ENCODE data around the gene GDE1.

GDE1 gene

GRCh38 chr16:19481769-19482168, 40.1 kb downstream of the GDE1 start:
- H3K79me2 ChIP-seq (ENCODE audit: insufficient read depth, low read length) = no peaks in the 10 kb centered on the region
- H4K20me1 ChIP-seq (ENCODE audit: insufficient read depth, low read length) = no peaks in the 10 kb centered on the region
- H3K4me1 ChIP-seq (ENCODE audit: insufficient read depth, low read length) = no peaks in the 10 kb centered on the region
- no peak overlapping the region for H3K4me2 ChIP-seq (ENCODE audit: insufficient read depth, low read length)
- no peak overlapping the region for H3K27ac ChIP-seq (ENCODE audit: low read length)
- H3K9me3 ChIP-seq (ENCODE audit: insufficient read depth, low read length, severe bottlenecking) = no peaks in the 10 kb centered on the region
- H2AFZ ChIP-seq (ENCODE audit: low read depth, low read length) = no peak overlapping the region
- H3K9ac ChIP-seq (ENCODE audit: low read depth, low read length) = no peak overlapping the region
- DNase-seq (no peak), ATAC-seq (ENCODE audit: insufficient read depth, low read depth) (no peak)
- H3K4me3 ChIP-seq (ENCODE audit: low read depth in 1 of 2, low read length in 2 of 2) = no peak overlapping the region
- no peaks in the 10 kb centered on the region for H3K36me3 ChIP-seq (ENCODE audit: insufficient read depth, low read length)
- TF ChIP-seq EZH2 (IDR thresholded peaks at IDR 0.05; ENCODE audit: borderline replicate concordance, low read depth, low read length, severe bottlenecking) (no peak), CTCF (IDR thresholded peaks at IDR 0.05; ENCODE audit: borderline replicate concordance, extremely low read depth, low read length, poor library complexity, severe bottlenecking) (no peak)
- H3K27me3 ChIP-seq (ENCODE audit: insufficient read depth, low read length, poor library complexity) = no peaks in the 10 kb centered on the region

GRCh38 chr16:19481296-19481695, 40.6 kb downstream of the GDE1 start:
- ATAC-seq (ENCODE audit: insufficient read depth, low read depth) (no peak), DNase-seq (no peak)
- H3K79me2 ChIP-seq (ENCODE audit: insufficient read depth, low read length) = no peaks in the 10 kb centered on the region
- no peak overlapping the region for H3K9ac ChIP-seq (ENCODE audit: low read depth, low read length)
- H3K4me3 ChIP-seq (ENCODE audit: low read depth in 1 of 2, low read length in 2 of 2) = no peak overlapping the region
- TF ChIP-seq EZH2 (IDR thresholded peaks at IDR 0.05; ENCODE audit: borderline replicate concordance, low read depth, low read length, severe bottlenecking) (no peak), CTCF (IDR thresholded peaks at IDR 0.05; ENCODE audit: borderline replicate concordance, extremely low read depth, low read length, poor library complexity, severe bottlenecking) (no peak)
- H3K4me1 ChIP-seq (ENCODE audit: insufficient read depth, low read length) = no peaks in the 10 kb centered on the region
- no peaks in the 10 kb centered on the region for H3K27me3 ChIP-seq (ENCODE audit: insufficient read depth, low read length, poor library complexity)
- no peak overlapping the region for H2AFZ ChIP-seq (ENCODE audit: low read depth, low read length)
- no peaks in the 10 kb centered on the region for H4K20me1 ChIP-seq (ENCODE audit: insufficient read depth, low read length)
- no peak overlapping the region for H3K27ac ChIP-seq (ENCODE audit: low read length)
- no peaks in the 10 kb centered on the region for H3K9me3 ChIP-seq (ENCODE audit: insufficient read depth, low read length, severe bottlenecking)
- H3K4me2 ChIP-seq (ENCODE audit: insufficient read depth, low read length) = no peak overlapping the region
- H3K36me3 ChIP-seq (ENCODE audit: insufficient read depth, low read length) = no peaks in the 10 kb centered on the region

- no peaks in the 10 kb centered on the region for H4K20me1 ChIP-seq (ENCODE audit: insufficient read depth, low read length)
- H3K4me1 ChIP-seq (ENCODE audit: insufficient read depth, low read length) = no peaks in the 10 kb centered on the region
- TF ChIP-seq EZH2 (IDR thresholded peaks at IDR 0.05; ENCODE audit: borderline replicate concordance, low read depth, low read length, severe bottlenecking) (no peak), CTCF (IDR thresholded peaks at IDR 0.05; ENCODE audit: borderline replicate concordance, extremely low read depth, low read length, poor library complexity, severe bottlenecking) (no peak)
- no peaks in the 10 kb centered on the region for H3K79me2 ChIP-seq (ENCODE audit: insufficient read depth, low read length)
- H3K27me3 ChIP-seq (ENCODE audit: insufficient read depth, low read length, poor library complexity) = no peaks in the 10 kb centered on the region
- no peak overlapping the region for H3K4me3 ChIP-seq (ENCODE audit: low read depth in 1 of 2, low read length in 2 of 2)
- H3K9me3 ChIP-seq (ENCODE audit: insufficient read depth, low read length, severe bottlenecking) = no peaks in the 10 kb centered on the region
- no peak overlapping the region for H3K4me2 ChIP-seq (ENCODE audit: insufficient read depth, low read length)
- no peak overlapping the region for H3K9ac ChIP-seq (ENCODE audit: low read depth, low read length)
- ATAC-seq (ENCODE audit: insufficient read depth, low read depth) (no peak), DNase-seq (no peak)
- no peak overlapping the region for H3K27ac ChIP-seq (ENCODE audit: low read length)
- H3K36me3 ChIP-seq (ENCODE audit: insufficient read depth, low read length) = no peaks in the 10 kb centered on the region
- H2AFZ ChIP-seq (ENCODE audit: low read depth, low read length) = no peak overlapping the region
These were observed 42.6 kb downstream of the GDE1 start for GRCh38 chr16:19479302-19479721.

- no peak for TF ChIP-seq CTCF (IDR thresholded peaks at IDR 0.05; ENCODE audit: borderline replicate concordance, extremely low read depth, low read length, poor library complexity, severe bottlenecking)
- TF ChIP-seq EZH2 (IDR thresholded peaks at IDR 0.05; ENCODE audit: borderline replicate concordance, low read depth, low read length, severe bottlenecking) = no peak
- Histone ChIP-seq H3K4me3 (ENCODE audit: low read depth in 1 of 2, low read length in 2 of 2) (no peak overlapping the region), H3K27me3 (ENCODE audit: insufficient read depth, low read length, poor library complexity) (no peaks in the 10 kb centered on the region), H3K4me1 (ENCODE audit: insufficient read depth, low read length) (no peaks in the 10 kb centered on the region), H3K36me3 (ENCODE audit: insufficient read depth, low read length) (no peaks in the 10 kb centered on the region), H3K27ac (ENCODE audit: low read length) (no peak overlapping the region), H3K4me2 (ENCODE audit: insufficient read depth, low read length) (no peak overlapping the region), H3K9ac (ENCODE audit: low read depth, low read length) (no peak overlapping the region), H3K9me3 (ENCODE audit: insufficient read depth, low read length, severe bottlenecking) (no peaks in the 10 kb centered on the region), H3K79me2 (ENCODE audit: insufficient read depth, low read length) (no peaks in the 10 kb centered on the region), H2AFZ (ENCODE audit: low read depth, low read length) (no peak overlapping the region), H4K20me1 (ENCODE audit: insufficient read depth, low read length) (no peaks in the 10 kb centered on the region)
- DNase-seq = no peak
- ATAC-seq (ENCODE audit: insufficient read depth, low read depth) = no peak
These were observed 43.4 kb downstream of the GDE1 start for GRCh38 chr16:19478505-19478904.

Data from DND-41 (cell line).